GM18951 (cell line): ENCODE data around the gene DENND4C.

ENCODE experiments used
- POLR2A ChIP-seq: IDR thresholded peaks from 4 replicates; pipeline ENCODE4 v1.6.1; 2011; ENCODE audit warnings: mild to moderate bottlenecking; ENCODE audit not compliant: insufficient read length, insufficient read depth; ENCODE audit errors: extremely low read depth
- in situ Hi-C: fragments of 300-500 bp; cut with MboI; formaldehyde crosslinking; loops from one replicate; pipeline ENCODE4 v1.12.0; 2022; ENCODE audit warnings: low sequenced_read_pairs, mixed read lengths, inconsistent platforms; ENCODE audit not compliant: unreplicated experiment

The DENND4C gene

DNA sequence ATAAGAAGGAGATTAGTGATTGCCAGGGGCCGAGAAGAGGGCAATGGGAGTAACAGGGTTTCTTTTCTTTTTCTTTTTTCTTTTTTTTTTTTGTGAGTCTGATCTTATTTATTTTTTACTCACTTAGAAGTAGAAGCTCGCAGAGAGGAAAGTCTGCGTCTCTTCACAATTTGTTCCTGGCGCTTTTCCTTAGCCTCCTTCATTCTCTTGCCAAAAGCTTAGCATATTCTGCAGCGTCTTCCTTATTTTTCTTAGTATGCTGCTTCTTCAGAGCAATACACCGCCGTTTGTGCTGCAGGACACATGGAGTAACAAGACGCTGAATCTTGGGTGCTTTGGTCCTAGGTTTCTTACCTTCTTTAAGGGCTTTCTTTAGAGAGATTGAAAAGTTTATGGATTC lies 30.3 kb upstream of the DENND4C start:
- no peak for TF ChIP-seq POLR2A
- in situ Hi-C loops, result no loop called here

DNA sequence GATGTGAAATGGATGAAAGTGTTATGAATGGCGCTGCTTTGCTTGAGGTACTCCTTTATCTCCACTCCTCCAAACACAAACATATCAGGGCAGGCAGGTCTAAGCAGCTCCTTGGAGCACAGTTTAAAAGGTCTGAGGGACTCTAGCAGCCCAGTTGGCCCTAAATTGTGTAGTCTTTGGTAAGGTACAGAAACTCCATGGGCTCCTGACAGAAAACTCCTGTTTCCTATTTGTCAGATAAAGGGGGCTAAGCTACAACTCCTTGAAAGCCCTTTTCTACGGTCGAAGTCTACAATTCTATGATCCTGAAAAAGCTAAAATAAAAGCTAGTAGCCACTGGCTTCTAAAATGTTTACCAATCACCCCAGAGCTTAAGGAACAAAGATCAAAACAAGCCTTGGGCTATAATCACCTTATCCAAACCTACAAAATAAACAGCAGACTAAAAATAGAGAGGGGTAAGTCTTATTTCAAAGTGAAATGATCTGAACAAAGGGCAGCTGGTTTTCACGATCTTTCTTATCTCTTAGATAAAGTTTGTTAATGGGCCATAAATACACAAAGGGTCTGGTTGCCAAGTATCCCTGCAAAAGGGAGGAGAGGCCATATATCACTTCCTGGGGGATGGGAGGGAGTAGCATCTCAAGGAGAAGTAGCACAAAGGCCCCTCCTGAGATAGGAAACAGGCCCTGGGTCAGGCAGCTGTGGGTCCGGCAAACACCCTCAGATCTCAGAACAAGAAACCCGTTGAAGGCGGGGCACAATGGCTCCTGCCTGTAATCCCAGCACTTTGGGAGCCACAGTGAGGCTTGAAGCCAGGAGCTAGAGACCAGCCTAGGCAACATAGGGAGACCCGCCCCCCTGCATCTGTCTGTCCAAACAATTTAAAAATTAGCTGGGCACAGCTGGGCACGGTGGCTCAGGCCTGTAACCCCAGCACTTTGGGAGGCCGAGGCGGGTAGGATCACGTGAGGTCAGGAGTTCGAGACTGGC lies 28.3 kb upstream of the DENND4C start:
- TF ChIP-seq POLR2A, result no peak
- in situ Hi-C loops, result no loop called here

DNA sequence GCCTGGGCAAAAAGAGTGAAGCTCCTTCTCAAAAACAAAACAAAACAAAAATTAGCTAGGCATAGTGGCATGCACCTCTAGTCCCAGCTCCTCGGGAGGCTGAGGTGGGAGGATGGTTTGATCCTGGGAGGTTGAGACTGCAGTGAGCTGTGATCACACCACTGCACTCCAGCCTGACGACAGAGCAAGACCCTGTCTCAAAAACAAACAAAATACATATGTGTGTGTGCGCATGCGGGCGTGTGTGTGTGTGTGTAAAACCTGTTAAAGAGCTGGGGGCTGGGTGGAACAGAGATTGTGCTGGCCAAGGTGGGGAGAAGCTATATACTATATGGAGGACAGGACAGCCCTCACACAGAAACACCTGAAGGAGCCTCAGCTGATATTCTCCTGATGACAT lies 27.4 kb upstream of the DENND4C start:
- TF ChIP-seq POLR2A, result no peak
- in situ Hi-C loops, result no loop called here

DNA sequence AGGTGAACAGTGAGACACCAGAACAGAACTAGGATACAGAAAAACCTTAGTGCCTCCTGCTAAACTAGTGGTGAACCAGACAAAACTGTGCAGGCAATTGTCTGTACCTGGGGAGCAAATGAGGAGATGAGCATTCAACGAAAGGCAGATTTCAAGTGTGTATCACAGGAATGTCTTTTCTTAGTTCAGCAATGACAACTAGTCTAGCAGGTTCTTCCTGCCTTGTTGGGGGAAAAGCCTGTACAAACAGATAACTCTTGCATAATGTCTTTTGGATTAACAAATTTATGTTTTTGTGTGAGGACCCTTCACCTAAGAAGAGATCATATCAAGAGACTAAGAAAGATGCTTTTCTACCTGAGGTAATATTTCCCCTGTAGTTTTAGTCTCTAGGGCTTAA lies 21.8 kb upstream of the DENND4C start:
- TF ChIP-seq POLR2A, result no peak
- in situ Hi-C loops, result no loop called here

DNA sequence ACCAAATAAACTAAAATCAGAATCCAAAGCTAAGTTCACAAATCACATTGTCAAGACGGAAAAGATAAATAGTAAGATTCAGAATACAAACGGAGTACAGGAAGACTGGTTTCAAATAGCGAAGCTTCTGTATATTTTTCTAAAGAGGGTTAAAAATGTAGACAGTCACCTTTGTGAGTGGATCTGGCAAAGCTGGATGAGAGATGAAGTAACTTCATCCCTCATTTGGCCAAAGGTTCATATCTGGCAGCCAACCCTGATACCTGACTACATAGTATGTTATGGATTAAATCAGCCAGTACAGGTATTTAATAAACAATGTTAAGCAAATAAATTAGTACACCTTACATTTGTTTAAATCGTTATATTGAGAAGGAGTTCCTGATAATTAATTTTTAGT lies 21.3 kb upstream of the DENND4C start:
- no peak for TF ChIP-seq POLR2A
- in situ Hi-C loops, result no loop called here

DNA sequence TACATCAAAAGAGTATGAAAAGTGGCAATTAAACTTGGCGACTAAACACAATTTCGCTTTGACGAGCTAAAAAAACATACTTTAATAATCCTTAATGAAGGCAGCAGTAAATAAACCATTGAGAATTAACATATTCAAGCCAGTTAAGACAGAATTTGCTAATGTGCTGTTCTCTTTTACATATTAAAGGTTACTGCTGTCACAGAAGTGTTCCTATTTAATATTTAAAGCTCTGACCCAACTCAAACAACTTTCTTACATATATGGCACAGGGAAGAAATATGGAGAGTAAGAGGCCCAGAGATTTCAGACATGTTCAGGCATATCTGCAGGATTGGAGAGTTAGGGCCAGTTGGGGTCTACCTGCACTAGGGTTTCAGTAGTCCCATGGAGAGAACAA lies 16.7 kb upstream of the DENND4C start:
- TF ChIP-seq POLR2A, result no peak
- in situ Hi-C loops, result no loop called here

DNA sequence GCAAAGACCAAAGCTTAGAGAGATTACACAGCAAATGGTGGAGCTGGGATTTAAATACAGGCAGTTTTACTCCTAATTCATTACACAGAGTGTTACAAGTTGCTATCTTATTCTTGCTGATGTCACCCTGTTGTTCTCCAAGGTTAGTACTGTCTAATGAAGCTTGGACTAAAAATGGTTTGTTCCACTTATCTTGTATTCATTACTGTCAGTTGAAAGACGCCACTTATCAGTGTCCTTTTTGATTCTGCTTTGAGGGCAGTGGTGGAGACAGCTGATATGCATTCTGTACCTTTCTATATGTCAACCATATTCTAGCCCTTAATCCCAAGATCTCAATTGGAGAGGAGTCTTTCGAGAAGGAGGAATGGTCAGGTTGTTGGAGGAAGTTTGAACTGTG lies 14.0 kb upstream of the DENND4C start:
- in situ Hi-C loops, result no loop called here
- TF ChIP-seq POLR2A, result no peak

DNA sequence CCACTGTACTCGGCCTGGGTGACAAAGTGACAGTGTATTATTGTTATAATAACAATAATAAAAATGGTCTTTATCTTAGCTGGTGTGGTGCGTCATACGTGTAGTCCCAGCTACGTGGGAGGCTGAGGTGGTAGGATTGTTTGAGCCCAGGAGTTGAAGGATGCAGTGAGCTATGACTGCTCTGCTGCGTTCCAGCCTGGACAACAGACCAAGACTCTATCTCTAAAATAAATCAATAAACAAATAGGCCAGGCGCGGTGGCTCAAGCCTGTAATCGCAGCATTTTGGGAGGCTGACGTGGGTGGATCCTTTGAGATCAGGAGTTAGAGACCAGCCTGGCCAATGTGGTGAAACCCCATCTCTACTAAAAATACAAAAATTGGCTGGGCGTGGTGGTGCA lies 9.2 kb upstream of the DENND4C start:
- no peak for TF ChIP-seq POLR2A
- in situ Hi-C loops, result no loop called here

DNA sequence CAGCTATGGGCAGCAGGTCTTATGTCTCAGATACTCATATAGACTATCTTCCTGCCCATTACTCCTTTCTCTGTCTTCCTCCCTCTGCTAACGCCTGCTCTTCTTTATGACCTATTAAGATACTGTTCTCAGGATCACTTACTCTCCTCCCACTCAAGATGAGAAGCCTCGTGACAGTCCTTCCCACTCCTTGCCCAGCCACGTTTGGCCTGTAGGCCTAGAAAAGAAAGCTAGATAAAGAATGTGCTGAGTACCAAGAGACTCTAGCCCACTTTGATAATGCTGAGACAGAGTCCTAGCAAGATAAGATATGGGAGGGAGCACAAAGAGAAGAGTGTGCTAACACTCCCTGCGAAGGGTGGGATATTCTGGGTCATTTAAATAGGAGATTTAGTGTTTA lies 6.8 kb upstream of the DENND4C start:
- in situ Hi-C loops, result no loop called here
- TF ChIP-seq POLR2A, result no peak

DNA sequence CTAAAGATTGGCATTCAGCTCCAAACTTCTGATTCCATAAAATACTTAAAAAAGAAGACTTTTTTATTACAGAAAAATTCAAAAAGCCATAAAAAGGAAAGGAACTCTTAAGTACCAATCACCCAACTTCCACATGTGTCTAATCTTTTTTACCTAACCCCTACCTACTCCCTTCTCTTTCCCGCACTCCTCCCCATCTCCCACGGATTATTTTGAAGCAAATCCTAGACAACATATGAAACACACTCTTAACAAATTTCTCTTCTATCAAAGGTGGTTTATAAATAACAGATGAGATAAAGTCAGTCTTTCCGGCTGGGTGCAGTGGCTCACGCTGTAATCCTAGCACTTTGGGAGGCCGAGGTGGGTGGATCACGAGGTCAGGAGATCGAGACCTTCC lies 5.9 kb upstream of the DENND4C start:
- in situ Hi-C loops, result no loop called here
- no peak for TF ChIP-seq POLR2A

DNA sequence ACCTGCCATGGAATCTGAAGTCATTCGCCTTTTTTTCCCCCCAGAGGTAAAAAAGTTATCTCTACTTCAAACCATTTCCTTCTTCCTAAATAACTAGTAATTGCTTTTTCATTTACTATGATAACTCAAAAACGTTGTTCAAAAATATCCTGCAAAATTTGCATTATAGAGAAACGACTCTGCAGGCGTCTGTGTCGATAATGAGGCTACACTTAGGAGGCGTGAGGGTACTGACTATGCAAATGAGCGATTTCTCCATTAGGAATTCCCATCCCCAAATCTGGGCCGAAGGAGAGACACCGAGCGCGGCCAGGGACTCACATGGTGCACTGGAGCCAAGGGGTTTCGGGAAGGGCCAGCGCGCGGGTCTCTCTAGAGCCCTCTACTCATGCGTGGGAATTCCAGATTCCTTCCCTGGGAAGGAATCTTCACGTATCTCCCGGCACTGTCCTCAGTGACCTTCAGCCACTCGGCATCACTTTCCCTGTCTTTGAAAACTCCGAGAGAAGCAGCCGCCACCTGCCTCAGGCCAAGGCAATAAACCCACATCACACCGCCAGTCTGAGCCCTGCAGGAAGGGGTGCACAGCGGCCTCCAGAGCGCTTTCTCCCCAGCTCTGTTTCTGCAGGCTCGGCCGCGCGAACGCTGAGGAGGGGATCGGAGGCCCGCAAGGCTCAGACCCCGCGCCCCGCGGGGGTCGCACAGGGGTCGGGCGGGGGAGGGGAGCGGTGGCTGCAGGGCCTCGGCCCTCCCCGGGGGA lies 718 bp upstream of the DENND4C start:
- in situ Hi-C loops, result no loop called here
- TF ChIP-seq POLR2A, result no peak

DNA sequence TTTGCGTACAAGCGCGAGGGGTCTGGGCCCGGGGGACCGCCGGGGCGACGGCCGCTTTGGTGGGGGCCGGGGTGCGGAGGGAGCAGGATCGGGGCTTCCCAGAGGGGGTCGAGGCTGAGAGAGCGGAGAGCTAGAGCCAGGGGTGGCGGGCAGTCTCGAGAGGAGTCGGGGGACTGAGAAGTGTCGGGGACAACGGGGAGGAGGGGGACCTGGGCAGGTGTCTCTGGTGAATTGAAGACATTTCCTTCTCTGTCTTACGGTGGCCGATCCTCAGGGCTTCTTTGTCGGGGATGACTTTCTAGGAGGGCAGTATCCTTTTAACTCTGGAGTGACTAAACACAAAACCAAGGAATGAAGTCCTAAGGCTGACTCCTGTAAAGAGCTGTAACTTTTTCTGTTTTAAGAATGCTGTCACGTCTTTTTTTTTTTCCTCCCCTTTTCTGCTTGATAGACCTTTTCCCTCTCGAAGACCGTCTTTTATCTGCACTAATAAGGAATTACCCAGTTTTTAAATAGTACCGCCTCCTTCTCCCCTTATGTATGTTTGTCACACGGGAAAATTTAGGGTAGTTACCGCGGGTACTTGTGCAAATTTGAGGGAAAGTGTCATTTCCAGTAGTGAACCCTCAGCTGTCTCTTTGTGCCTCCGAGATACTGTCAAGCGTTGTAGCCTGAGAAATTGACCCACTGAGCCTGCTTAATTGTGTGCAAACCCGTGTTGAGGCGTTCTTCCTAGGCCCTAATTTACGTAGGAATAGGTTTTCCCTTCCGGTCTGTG lies 822 bp downstream of the DENND4C start:
- no peak for TF ChIP-seq POLR2A
- in situ Hi-C loops, result no loop called here
